HG03439 (cell line): ENCODE results near the gene TBC1D9.

Experiments
- ATAC-seq: cut with Tn5 transposase; IDR thresholded peaks from one replicate; pipeline ENCODE4 v1.9.1; 2021; ENCODE audit warnings: mild to moderate bottlenecking, moderate library complexity; ENCODE audit not compliant: unreplicated experiment

TBC1D9 gene

DNA sequence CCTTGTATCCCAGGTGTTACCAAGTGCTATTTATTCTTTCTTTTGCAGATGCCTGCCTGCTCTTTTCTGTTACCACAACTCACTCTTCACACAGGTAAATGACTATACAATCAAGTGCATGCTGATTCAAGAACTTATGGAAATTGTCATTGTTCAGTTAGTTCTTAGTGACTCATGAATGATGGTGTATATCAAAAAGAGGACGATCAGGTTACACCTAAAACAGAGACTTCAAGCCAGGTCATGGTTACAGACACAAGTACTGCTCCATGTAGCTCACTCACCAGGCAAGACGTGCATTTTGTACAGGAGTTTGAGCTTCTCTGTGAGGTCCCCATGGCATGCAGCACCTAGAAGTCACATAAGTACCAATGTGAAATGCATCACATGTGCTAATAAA is 128.2 kb downstream of the TBC1D9 start:
- ATAC-seq, result no peak

DNA sequence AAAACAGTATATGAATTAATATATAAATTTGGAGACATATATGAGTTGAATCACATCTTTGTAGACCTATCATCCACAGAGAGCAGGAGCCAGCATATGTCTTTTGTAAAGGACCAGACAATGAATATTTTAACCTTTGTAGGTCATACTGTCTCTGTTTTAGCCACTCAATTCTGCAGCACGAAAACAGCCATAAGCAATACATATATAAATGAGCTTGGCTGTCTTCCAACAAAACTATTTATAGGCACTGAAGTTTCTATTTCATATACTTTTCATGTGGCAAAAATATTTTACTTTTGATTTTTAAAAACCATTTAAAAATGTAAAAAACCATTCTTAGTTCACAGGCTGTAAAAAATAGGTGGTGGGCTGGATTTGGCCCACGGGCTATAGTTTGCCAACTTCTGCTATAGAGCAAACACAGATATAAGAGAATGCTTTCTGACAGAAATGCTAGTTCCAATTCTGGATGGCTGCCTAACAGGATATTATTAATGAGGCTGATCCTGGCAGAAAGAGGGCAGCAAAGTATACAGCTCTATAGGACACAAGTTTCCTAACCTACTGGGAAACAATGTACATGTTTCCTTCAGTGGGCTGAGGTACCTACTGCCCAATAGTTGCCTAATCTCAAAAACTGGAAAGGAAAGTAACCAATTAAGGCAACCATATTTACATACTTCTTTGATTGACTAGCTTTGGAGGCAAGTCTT is 129.4 kb downstream of the TBC1D9 start:
- ATAC-seq, result no peak

DNA sequence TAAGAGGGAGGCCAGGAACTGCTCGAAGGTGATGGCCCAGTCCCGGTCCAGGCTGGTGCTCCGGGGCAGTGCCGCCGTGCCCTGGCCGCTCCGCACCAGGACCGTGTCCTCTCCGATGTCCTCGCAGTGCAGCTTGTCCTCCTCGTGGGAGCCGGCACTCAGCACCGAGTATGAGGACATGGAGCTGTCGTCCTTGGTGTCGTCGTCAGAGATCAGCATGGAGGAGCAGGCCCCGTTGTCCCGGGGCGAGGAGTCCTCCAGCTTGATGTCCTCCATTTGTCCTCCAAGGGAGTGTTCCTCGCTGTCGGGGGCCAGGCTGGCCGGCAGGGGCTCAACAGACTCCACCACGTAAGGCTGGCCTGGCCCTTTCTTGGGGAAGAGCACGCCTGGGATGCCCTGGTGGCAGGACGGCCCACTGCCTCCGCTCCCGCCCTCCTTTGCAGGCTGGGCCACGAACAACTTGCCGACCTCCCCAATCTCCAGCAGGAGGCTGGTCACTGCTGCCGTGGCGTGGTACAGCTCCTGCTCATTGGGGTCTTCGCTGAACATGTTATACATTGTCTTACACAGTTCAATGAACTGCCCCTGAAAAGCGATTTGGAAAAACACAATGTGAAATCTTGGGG is 133.7 kb downstream of the TBC1D9 start:
- ATAC-seq, result no peak

DNA sequence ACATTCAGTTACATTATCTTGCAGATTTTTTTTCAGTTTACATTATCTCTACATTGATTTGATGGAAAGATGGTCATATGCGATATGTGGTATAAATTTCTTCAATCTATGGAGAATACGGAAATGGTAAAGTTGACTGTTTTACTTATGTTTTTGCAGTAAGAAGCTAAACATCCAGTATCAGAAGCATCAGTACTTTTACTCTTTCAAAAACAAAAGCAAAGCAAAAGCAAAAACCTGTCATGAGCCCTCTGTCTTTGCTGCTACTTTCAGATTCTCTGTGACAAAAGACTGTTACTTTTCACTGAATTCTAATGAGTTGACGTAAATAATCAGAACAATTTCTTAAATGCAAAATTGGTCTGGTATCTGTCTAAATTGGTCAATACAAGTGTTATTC is 135.0 kb downstream of the TBC1D9 start:
- no peak for ATAC-seq

DNA sequence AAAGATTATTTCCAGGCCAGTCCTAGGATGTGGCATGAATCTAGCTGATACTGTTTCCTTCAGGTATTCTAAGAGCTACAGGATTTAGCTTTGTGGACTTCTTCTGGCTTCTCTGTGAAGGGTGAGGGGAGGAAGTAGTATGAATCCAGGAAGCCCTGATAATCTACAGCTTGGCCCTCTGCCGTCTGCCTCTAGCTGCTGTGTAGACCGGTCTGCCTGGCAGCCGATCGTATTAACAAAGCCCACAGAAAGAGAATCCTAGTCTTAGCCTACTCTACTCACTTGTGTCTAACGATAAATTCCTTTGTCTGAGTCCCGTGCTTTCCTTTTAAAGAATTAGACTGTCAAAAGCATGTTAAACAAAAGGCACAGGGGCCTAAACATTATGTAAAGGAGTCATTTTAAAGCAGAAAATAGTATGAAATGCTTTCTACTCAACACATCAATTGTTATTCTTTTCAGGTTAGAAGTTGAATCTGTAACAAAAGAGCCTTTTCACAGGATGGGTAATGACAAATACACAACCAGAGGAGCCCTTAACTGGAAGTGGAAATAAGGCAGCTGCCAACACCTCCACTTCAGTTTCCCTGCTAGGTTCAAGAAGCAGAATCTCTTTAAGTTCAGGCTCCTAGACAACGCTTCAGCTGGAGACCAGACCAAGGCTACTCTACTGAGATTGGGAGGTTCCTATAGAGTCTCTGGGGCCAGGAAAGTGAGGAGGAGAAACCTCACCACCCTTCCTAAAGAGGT is 138.5 kb downstream of the TBC1D9 start:
- no peak for ATAC-seq

DNA sequence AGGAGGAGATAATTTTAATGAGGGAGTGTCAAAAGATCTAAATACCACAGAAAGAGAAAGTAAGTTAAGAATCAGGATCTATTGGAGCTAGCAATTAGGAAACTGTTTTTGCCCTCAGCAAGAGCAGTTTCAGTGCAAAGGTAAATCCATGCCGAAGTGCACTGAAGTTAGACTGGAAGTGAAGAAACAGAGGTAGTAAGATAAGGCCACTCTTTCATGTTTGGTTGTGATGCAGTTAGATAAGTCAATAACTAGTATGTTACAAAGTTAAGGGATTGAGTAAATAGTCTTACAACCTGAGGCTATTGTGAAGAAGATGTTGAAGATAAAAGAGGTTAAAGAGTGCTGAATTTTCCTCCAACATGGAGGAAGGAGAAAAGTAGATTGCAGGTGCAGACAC is 140.7 kb downstream of the TBC1D9 start:
- ATAC-seq, result no peak

DNA sequence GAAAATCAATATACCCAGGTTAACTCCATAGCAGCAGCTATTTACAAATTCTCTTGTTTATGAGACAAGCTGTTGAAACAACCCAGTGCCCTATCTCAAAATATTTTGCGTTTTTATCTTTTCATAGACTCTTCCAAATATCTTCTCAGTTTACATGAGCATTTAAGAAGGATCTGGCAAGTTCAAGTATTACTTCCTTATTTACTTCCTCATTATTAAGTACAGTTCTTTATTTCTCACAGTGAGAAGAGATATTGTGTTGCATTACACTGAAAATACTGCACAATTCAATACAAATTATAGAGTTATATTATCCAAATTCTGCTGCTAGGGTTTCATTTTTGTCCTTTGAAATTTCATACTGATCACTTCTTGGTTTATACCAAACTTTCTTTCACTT is 143.8 kb downstream of the TBC1D9 start:
- no peak for ATAC-seq

DNA sequence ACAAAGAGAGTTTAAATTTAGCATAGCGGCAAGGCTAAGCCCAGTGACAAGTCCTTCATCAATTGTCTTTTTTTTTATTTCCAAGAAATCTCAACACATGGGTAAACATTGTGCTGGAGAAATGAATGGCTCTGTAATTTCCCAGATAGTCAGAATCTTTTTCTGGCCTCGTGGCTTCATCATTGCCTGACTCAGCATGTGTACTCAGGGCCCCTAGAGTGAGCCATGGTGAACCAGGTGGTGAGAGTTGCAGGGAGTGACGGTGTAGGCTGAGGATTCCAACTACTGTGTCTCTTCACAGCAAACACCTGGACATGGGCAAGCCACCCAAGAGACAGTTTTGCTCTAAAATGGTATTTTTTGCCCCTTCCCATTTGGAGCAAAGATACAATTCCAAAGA is 144.3 kb downstream of the TBC1D9 start:
- no peak for ATAC-seq

DNA sequence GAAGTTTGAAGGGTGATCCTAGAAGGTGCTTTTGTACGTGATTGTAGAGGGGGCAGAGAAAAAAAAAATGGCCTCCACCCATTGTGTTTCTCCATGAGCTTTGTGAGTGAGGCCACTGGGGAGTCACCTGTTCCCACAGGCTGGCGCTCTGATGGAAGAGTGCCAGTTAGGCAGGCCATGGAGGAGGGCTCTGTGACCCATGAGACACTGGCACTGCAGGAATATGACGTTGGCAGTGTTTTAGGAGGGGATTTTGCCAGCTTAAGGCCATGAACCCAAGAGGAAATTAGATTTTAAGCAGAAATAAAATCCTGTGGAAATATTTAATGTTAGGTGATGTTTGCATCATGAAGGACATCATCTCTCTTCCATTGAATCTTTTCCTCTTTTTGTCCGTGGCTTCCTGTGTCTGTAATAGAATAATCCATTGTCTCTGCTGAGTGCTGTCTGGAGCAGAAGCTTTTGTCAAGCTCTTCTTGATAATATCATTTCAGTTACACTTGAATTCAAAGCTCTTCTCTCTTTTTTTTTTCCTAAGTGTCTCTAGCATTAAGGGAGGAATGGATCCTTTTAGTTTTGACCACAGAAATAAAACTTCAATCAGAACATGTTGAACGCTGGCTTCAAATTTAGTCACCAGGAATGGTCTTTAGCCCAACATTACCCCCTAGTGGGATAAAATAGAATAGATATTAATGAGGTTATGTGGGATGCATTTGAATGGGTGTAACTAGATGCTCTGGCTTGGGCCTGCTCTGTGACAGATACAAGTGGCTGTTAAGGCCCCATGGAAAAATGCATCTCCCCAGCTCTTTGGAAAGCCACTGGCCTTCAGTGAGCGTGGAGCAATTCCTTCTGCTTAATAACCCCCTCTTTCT is 146.4 kb downstream of the TBC1D9 start:
- ATAC-seq, result peak; percentile 66

DNA sequence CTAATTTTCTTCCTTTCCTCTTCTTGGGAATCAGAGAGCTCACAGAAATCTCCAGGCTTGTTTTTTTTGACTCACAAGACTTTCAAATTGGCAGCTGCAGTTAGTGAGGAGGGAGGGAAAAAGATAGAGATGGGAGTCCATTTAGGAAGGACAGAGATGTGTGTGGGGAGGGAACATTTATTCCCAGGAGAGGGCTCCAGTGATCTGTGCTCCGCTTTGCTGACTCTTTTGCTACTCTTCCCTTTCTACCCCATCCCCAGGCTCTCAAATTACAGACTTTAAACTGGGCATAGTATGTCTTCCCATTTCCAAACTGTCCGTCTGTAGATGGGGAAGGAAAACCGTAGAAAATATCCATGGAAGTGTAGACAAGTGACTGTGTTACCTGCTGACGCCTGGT is 148.3 kb downstream of the TBC1D9 start:
- ATAC-seq, result no peak

DNA sequence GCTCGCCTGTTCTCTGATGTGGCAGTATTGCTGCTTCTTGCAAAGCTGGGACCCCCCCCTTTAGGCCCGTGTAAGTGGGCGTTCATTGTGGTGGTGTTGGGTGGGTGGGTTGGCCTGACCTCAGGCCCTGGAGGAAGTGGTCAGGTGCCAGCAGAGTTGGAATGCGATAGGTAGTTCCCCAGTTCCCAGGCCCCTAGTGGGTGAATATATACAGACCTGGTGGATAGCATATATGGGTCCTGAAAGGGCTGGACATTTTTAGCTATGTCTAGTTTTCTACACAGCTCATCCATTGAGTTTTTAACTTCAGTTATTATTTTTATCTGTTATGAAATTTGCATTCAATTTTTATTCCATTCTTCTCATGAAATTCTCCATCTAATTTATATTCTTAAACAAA is 151.6 kb downstream of the TBC1D9 start:
- no peak for ATAC-seq

DNA sequence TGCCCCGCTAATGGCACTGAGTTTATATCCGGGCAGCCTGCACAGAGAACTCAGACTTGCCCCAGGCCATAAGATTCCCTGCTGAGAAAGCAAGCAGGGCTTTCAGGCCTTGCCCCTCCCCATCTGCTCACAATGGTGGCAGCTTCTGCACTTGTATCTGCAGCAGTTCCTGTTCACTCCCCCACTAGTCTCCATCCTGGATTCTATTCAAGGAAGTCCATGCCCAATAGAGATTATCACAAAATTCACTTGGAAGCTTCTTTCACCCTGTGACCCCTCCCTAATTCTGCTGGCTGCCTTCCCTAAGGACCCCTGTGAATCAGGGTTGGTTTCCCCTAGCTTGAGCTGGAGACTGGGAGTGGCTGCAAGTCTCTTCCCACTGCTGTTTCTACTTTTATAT is 152.9 kb downstream of the TBC1D9 start:
- no peak for ATAC-seq

DNA sequence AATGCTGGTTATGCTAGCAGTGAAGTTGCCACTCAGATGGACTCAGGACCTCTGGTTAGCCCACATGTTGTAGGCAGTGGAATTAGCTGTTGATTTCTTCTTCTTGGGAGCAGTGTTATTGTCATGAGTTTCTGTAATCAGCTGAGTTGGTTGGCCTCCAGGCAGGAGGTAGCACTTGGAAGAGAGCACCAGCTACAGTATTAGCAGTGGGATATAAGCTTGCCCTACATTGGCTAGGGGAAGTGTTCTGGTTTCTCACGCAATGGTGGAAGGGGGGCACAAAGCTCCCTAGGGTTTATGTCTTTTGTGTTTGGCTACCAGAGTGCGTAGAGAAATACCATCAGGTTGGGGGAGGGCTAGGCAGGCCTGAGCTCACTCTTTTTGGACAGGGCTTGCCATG is 153.5 kb downstream of the TBC1D9 start:
- no peak for ATAC-seq

DNA sequence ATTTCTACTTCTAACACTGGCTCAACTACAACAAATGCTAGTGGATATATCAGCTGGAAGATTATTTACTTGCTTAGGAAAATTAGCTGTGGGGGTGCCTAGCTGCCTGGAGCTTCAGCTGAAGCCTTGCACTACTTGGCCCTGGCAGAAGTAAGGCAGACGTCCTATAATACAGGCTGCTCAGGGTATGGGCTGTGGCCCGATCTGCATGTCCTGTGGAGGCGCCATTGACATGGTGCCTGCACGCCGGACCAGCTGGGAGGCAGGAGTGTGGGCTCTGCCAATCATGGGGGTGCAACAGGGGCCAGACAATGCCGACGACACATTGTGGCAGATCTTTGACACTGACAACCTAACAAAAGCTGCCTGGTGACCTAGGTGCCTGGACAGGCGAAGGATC is 155.8 kb downstream of the TBC1D9 start:
- ATAC-seq, result no peak

DNA sequence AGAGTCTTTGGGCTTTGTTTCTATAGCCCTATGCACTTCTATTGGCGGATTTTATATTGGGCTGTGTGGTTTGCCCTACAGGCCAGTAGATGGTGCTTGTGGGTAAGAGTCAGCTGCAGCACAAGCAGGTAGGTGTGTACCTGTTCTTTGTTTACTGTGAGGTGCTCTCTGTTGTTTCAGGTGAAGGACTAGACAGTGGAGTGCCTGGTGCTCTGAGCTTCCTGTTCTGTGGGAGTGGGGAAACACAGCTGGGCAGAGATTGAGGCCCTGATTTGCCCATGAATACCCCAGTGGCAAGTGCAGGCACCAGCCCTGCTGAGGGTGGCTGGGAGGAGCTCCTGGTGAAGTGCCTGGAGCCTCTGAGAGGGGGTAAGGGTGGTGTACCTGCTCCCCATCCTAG is 161.1 kb downstream of the TBC1D9 start:
- no peak for ATAC-seq

DNA sequence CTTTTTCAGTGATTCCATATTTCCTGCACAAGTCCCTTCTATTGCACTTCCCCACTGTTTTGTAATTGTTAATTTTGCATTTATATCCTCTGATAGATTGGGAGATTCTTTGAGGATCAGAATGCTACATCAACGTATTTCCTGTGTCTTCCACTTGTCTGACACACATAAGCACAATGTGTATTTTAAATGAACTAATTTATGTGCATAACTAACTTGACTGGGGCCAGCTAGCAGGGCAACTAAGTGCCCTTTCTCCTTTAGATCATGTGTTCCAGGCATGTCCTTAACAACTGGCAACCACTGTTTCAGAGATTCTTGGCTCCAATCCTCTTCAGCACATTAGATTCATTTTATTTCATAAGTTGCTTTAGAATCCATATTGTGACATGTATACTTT is 171.7 kb downstream of the TBC1D9 start:
- ATAC-seq, result no peak

DNA sequence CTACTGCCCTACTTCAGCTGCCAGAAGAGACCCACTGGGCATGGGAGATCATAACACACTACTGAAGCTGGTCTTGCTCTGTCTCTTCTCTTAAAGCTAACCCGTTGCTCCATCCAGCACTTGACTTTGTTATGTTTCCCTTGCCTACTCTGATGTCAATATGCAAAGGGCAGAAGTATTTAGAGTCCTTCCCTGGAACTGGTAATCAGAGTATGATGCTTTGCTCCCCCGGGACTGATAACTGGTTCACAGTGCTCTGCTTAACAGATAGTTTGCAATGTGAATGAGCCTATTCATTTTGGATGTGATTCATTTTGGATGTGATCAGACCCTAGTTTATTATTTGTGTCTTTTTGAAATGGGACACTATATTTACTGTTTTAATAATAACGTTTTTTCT is 175.1 kb downstream of the TBC1D9 start:
- no peak for ATAC-seq

DNA sequence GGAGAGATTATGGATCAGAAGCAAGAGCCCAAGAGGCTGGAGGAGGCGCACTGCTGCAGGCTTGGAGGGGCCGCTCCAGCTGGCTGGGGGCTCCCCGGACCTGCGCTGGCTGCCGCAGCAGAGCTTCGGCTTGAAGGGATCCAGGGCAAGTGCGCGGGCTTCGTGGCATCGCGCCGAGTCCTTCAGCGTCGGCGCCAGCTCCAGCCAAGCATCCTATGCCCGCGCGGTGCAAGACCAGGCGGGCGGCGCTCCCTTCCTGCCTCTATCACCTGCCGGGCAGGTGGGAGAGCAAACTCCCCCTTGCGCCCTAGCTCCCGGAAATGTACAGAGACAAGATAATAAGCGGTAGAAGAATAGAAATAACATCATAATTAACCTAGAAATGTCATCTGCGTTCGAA is 176.9 kb downstream of the TBC1D9 start:
- no peak for ATAC-seq

DNA sequence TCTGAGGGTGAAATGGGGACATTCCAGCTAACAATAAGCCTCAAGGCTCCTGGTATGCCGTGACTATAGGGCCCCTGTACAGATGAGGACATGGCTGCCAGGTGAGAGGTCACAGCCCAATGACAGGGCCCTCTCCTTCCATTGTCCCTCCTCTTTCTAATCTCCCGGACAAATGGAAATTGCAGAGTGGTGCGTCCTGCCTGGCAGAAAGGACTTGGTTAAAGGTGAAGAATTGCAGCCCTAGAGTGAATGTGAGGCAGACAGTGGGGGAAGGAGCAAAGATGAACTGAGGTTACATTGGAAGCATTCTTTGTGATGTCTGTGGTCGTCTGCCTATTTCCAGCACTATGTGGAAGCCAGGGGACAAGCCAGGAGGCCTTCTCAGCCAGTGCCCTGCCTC is 180.7 kb downstream of the TBC1D9 start:
- ATAC-seq, result no peak

DNA sequence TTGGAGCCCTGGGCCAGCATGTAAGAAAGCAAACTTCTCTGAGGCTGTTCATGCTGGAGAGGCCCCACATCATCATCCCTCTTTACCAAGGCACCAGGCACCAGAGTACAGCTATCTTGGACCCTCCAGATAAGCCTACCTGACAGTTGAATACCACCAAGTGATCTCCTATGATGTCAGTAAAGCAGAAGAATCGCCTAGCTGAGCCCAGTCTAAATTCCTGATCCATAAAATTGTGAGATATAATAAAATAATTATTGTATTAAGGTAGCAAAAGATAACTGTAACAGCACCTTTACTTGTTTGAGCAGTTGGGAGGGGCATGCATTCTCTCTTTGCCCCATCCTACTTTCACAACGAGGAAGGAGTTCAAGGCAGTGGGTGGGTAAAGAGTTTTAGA is 184.6 kb downstream of the TBC1D9 start:
- ATAC-seq, result no peak
